HG03575 (cell line): ENCODE data around the gene MBTPS2.
"Not testable (repeated sequence)": the region's sequence is repeated elsewhere in the genome, so short reads cannot be mapped to it uniquely, and the experiment has no call there.

Experiments used
- ATAC-seq: cut with Tn5 transposase; IDR thresholded peaks from one replicate; pipeline ENCODE4 v1.9.1; 2021; ENCODE audit not compliant: unreplicated experiment, insufficient number of reproducible peaks, low FRiP score; ENCODE audit errors: extremely low read depth

Gene MBTPS2

DNA sequence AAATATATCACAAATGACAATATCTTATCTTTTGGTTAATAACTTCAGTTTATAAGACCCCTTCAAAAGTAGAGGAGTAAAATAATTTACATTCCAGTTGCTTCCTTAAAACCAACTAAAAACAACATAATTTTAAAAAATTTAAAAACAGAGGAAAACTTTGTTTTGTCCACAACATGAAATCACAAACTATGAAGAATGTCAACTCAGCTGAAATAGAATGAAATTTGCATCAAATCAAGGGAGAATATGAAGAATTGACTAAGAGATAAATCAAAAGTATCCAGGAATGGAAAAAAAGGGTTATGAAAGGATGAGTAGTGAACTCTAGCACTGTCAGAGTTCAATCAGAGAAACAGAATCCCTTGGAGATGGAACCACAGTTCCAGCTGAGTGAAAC, 14.2 kb downstream of the MBTPS2 start:
- no peak for ATAC-seq

DNA sequence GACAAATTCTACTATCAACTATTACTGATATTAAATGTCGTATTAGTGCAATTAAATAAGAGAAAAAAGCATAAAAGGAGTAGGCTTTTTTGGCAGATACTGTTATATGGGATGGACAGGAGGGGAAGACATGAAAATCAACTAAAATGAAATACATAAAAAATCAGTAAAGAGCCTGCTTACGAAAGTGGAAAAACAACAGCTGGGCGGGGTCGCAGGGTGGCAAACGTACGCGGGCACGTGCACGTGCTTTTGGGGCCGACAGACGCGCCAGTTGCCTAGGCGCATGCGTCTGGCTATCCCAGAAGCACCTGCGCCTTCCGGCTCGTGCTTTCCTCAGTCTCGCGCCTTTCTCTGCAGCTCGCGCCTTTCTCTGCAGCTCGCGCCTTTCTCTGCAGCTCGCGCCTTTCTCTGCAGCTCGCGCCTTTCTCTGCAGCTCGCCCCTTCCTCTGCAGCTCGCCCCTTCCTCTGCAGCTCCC, 16.6 kb downstream of the MBTPS2 start, which contains the start of gene YY2:
Gene YY2 (plus strand): TSS at position 51 of the 479 bp plus-strand sequence. CDS start 498 bp downstream, outside the sequence.
- ATAC-seq = no peak

GRCh38 chrX:21856504-21856903, 17.1 kb downstream of the MBTPS2 start:
- no peak for ATAC-seq

GRCh38 chrX:21863241-21863640, 23.8 kb downstream of the MBTPS2 start:
- no peak for ATAC-seq

GRCh38 chrX:21865436-21865835, 26.0 kb downstream of the MBTPS2 start:
- ATAC-seq = no peak

DNA sequence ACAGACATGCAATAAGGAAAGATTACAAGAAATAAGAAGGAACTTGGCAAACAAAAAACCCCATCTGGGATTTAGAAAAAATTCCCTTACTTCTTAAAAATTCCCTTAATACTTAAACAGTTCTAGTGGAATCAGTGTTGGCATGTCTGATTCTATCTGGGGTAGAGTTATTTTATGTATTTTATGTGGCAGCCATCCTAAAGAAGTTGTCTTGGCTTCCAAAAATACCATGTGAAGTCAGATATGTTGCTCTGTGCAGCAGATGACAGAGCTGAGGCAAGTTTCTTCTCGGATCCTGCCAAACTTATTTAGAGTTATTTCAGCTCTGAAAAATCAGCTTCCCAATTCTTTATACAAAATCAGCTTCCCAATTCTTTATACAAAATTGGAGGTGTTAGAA, 31.1 kb downstream of the MBTPS2 start:
- ATAC-seq = no peak

DNA sequence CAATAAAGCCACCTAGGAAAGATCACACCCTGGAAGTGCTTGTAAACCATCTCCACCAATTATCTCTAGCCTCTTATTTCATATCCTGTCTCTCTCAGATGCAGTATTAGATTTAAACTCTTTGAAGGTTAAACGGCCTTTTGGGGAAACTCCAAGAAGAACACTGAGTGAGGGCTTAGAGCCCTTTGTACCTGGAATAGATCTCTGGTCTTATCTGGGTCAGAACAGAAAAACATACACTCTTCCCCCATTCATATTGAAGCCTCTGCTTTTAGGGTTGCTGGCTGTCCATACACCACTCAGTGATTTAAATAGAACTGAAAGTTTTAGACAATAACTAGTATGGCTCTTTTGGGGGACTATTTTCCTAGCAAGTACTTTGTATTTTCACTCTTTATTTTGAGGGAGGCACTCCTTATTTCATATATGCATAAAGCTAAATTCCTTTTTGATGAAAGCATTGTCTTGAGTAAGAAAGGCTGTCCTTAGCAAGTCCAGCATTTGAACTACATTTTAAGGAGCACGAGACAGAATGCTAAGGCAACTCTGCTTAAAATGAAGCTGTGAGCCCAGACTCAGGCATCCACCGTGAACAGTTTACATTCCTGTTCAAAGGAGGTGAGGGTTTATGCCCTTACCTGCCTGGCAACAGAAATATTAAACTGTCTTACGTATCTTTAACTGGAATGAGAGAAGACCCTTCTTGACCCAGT, 33.8 kb downstream of the MBTPS2 start:
- ATAC-seq = no peak

- ATAC-seq = not testable (repeated sequence)
These were observed 34.8 kb downstream of the MBTPS2 start for GRCh38 chrX:21874182-21874581.

DNA sequence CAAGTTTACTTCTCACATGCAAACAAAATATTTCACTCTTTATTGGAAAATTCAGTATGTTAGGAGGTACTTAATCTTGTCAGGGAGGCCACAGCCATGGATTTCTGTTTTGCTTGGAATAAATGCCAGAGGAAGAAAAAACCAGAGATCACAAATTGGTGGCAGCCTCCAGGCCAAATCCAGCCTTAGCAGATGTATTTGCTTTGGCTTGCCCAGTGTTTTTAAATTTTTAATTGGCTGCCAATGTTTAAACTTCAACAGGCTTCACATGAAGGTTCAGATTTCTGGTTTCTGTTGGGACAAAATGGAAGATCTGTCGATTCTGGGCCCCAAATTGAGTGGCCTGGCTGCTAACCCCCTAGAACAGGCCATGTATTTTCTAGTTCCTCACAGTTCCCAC, 35.6 kb downstream of the MBTPS2 start:
- no peak for ATAC-seq

DNA sequence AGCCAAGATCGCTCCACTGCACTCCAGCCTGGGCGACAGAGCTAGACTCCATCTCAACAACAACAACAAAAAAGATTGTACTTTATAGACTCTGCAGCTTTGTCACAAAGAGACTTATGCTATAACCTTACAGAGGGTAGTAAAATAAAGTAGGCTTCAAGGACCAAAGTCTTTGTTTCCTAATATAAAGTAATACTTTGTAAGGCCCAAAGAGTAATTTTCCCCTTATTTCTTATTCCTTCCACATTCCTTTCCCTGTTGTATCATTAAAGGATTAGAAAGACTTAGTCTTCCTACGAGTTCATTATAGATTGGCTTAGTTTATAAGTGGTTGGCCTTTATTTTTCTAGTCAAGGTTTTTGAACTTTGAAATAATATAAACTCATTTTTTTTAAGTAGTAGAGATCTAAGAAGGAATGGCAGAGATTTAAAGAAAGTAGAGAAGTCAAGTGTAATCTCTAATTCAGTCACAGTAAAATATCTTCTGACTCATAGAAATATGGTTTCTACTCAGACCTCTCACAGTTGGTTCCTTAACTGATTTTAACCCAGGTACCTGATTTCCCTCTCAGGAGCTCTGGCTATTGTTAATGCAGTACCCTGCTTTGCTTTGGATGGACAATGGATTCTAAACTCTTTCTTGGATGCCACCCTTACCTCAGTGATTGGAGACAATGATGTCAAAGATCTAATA, 42.6 kb downstream of the MBTPS2 start:
- no peak for ATAC-seq

GRCh38 chrX:21883258-21883657, 43.8 kb downstream of the MBTPS2 start:
- no peak for ATAC-seq

DNA sequence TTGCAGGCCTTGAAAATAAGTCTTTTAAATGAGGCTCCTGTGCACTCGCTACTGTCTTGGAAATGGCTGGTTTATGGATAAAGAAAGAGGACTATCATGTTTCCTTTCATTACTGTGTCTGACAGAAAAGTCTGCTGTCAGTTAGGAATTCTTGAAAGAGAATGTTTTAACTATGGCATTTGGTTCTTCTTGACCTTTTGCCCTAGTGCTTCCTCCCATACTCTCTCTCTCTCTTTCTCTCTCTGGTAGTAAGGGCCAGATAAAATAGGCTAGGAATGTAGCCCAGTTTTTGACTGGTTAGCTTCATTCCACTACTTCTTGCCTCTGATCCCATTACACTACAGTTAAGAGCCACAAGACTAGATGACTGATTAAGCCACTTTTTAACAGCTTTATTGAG, 46.2 kb downstream of the MBTPS2 start:
- ATAC-seq = no peak

DNA sequence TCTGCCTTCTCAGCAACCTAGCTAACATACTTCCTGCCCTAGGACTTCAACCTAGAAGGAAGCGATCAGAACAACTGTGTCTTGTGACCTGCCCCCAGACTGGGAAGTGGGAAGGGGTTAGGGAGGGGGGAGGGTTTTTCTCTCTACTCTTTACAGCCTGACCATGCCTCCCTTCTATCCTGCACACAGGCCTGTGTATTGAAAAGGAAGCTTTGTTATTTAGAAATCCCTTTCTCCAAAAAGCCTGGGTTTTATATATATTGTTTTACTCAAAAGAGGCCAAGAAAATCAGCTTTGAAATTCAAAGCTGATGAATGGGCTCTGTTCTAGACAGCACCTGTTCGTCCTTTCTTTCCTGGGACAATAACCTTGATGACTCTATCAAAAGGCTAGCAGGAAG, 65.9 kb downstream of the MBTPS2 start:
- ATAC-seq = no peak

DNA sequence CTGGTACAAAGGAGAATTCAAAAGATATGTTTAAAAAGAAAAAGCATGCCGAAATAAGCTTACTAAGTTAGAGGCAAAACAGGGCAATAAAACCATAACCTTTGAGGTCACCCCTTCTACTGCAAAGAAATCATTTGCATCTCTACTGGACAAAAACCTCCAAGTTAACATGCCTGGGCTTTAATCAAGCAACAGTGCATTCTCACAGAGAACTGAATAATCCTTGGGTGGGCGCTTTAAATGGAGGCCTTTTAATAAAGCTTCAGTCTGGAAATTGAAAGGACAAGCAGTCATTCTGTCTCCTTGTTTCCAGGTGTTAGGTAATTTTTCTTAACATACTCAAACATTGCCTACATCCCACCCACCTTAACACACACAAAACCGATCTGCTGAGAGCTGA, 66.5 kb downstream of the MBTPS2 start:
- ATAC-seq = no peak

DNA sequence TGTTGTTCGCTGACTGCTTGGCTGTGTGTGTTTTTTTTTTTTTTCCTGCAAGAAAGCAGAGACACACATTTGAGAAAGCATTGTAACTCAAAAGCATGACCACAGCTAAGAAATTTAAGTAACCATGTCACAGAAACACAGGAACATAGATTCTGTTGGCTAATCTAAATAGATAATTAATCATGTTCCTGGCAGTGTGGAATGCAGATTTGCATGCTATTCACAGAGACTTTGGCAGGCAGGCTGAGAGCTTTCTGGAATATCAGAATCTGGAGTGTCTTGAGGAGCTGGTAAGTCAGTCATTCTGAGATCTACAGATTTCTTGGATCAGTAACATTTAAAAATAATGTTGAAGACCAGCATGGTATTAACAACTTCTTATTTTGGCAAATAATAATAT, 67.8 kb downstream of the MBTPS2 start:
- ATAC-seq = no peak

DNA sequence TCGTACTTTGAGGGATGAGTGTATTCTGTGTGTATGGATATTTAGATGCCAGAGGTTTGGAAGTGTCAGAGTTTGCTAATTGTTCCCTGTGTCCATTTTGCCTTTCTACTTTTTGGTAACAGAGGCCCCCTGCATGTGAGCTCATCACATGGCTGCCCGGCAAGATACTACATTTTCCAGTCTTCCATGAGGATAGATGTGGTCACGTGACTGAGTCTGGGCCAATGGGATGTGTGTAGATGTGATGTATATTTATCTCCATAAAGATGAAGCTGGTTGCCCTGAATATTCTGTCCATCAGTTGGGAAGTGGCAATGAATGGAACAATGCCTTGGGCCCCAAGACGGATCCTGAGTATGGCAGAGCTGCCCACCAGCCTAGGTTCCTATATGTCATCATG, 72.1 kb downstream of the MBTPS2 start:
- ATAC-seq = no peak

GRCh38 chrX:21912220-21912619, 72.8 kb downstream of the MBTPS2 start:
- no peak for ATAC-seq

DNA sequence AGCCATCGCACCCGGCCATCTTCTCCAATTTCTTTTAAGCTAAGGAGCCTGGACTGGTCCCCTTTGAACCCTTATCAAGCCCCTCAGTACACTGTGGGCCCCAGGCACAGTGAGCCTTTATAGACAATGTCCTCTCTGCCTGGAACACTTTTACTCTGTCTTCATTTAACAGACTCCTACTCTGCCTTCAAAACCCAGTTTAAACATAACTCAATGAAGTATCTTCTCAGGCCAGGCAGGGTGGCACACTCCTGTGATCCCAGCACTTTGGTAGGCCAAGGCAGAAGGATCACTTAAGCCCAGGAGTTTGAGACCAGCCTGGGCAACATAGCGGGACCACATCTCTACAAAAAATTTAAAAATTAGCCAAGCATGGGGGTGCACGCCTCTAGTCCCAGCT, 73.6 kb downstream of the MBTPS2 start:
- ATAC-seq = no peak

GRCh38 chrX:21926116-21926515, 86.7 kb downstream of the MBTPS2 start:
- ATAC-seq = no peak

DNA sequence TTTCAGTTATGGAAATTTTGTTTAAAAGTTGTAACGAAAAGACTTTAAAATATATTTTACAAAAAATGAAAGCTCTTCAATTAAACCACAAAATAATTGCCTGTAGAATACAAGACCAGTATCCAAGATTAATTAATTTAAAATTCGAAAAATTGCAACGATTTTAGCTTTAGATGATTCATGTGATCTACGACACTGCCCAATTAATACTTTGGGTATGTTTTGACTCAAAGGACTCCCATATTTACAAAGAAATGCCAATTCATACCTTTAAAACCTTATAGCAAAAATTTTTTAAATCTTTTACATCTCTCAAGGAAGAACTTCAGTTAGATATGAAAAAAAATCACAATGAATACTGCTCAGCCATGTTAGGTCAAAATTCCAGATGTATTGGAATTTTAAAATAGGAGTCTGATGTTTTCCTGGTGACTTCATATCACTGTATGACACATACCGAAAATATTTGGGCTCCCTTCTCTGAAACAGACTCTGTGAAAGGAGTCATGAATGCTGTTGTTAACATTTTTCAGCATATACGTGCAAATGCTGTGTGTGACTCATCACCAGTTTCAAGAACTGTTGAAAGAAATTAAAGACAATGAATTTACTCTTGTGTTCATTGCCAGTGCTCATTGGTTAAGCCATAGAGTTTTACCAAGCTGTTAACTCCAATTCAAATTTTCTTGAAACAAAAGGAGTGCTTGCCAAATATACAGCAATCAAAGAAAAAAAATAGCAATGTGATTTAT, 87.3 kb downstream of the MBTPS2 start:
- ATAC-seq = peak; percentile 72
